Breast epithelium (tissue), 3 donors: Measurements from ENCODE around the gene ANXA5.

Experiments
- POLR2AphosphoS5 ChIP-seq, 3 donors: sonication (generic); formaldehyde crosslinking; IDR thresholded peaks; one replicate each; pipeline ENCODE4 v1.6.1; 2017; ENCODE audit warnings: antibody characterized with exemption in 3 of 3
- TF ChIP-seq, protein P1 (sequence below), 3 donors: fragments of 450-650 bp; IDR thresholded peaks; one replicate each; pipeline ENCODE4 v1.5.1; 2016 to 2017; ENCODE audit warnings: antibody characterized with exemption in 3 of 3, mild to moderate bottlenecking in 3 of 3, moderate library complexity in 3 of 3

DNA sequence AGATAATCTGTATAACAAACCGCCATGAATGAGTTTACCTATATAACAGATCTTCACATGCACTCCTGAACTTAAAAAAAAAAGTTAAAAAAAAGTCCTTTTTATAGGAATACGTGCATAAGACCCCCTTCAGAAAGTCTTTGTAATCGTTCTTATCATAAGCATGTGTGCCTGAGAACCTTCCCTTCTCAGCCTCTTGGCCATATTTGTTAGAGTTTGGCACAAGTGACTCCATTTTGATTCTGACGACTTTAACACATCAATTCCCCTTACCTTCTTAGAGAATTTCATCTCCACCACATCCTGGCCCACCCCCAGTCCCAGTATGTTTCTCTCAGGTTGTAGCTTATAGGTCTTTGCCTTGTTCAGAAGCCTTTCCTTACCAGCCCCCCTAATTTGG is 16.0 kb upstream of the ANXA5 start:
- TF ChIP-seq, protein P1, sequence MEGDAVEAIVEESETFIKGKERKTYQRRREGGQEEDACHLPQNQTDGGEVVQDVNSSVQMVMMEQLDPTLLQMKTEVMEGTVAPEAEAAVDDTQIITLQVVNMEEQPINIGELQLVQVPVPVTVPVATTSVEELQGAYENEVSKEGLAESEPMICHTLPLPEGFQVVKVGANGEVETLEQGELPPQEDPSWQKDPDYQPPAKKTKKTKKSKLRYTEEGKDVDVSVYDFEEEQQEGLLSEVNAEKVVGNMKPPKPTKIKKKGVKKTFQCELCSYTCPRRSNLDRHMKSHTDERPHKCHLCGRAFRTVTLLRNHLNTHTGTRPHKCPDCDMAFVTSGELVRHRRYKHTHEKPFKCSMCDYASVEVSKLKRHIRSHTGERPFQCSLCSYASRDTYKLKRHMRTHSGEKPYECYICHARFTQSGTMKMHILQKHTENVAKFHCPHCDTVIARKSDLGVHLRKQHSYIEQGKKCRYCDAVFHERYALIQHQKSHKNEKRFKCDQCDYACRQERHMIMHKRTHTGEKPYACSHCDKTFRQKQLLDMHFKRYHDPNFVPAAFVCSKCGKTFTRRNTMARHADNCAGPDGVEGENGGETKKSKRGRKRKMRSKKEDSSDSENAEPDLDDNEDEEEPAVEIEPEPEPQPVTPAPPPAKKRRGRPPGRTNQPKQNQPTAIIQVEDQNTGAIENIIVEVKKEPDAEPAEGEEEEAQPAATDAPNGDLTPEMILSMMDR (IDR thresholded peaks at IDR 0.05), result no peak
- TF ChIP-seq POLR2AphosphoS5 (IDR thresholded peaks at IDR 0.05), result no peak
